Measurements from ENCODE around the gene PIGT.
A peak's percentile ranks its signal among the peaks of the same experiment; 100 is the strongest.

PIGT gene

GRCh38 chr20:45372241-45372640, 43.7 kb upstream of the PIGT start:
- POLR2A ChIA-PET, result interaction anchor here (2.1 kb wide), 2 partner anchors 9 to 64 kb away, joined by 9 to 16 read pairs; partner anchors contain the start of gene SYS1
- TF ChIP-seq CTBP1 (IDR thresholded peaks at IDR 0.05; ENCODE audit: borderline replicate concordance) (no peak), ELF4 (IDR thresholded peaks at IDR 0.05) (no peak), NFRKB (IDR thresholded peaks at IDR 0.05) (no peak), ZNF384 (IDR thresholded peaks at IDR 0.05) (no peak), PKNOX1 (IDR thresholded peaks at IDR 0.05) (no peak), L3MBTL2 (conservative IDR thresholded peaks at IDR 0.05) (no peak), HDGF (IDR thresholded peaks at IDR 0.05; ENCODE audit: borderline replicate concordance) (no peak), LEF1 (IDR thresholded peaks at IDR 0.05; ENCODE audit: borderline replicate concordance) (no peak), TARDBP (IDR thresholded peaks at IDR 0.05) (no peak), BHLHE40 (IDR thresholded peaks at IDR 0.05; ENCODE audit: borderline replicate concordance) (no peak), FOXA1 (IDR thresholded peaks at IDR 0.05) (no peak), FOXM1 (IDR thresholded peaks at IDR 0.05; ENCODE audit: borderline replicate concordance) (no peak), SUZ12 (IDR thresholded peaks at IDR 0.05) (no peak), FOXK2 (IDR thresholded peaks at IDR 0.05) (no peak), ARNT (IDR thresholded peaks at IDR 0.05) (no peak), SP1 (IDR thresholded peaks at IDR 0.05) (no peak)
- no peak for DNase-seq (ENCODE audit: extremely low spot score)
- CTCF ChIA-PET, result interaction anchor here (0.6 to 2.9 kb wide), 7 partner anchors 9 to 114 kb away, joined by 3 to 9 read pairs (median 3); partner anchors contain the start of gene SYS1

- no peak for DNase-seq (ENCODE audit: extremely low spot score)
- POLR2A ChIA-PET, result interaction anchor here (2.1 kb wide), 2 partner anchors 10 to 64 kb away, joined by 9 to 16 read pairs; partner anchors contain the start of gene SYS1
- CTCF ChIA-PET, result interaction anchor here (0.6 to 3.1 kb wide), 9 partner anchors 10 to 321 kb away, joined by 3 to 56 read pairs (median 4); partner anchors contain the start of gene SYS1
- TF ChIP-seq ZNF384 (IDR thresholded peaks at IDR 0.05) (no peak), ARNT (IDR thresholded peaks at IDR 0.05) (no peak), ELF4 (IDR thresholded peaks at IDR 0.05) (no peak), HDGF (IDR thresholded peaks at IDR 0.05; ENCODE audit: borderline replicate concordance) (no peak)
These were observed 43.1 kb upstream of the PIGT start for GRCh38 chr20:45372646-45373352.

- ChIA-PET POLR2A (interaction anchor here (1.1 to 2.1 kb wide), 6 partner anchors 11 to 397 kb away, joined by 3 to 17 read pairs (median 8); partner anchors contain the start of genes PIGT and SYS1), CTCF (interaction anchor here (0.5 to 3.1 kb wide), 18 partner anchors 11 to 425 kb away, joined by 3 to 56 read pairs (median 4); partner anchors contain the start of gene SYS1)
- no peak for TF ChIP-seq LEF1 (IDR thresholded peaks at IDR 0.05; ENCODE audit: borderline replicate concordance)
- peak; percentile 50; the same call in 1 of the 2 replicates for TF ChIP-seq PKNOX1 (IDR thresholded peaks at IDR 0.05)
- peak; percentile 83 for DNase-seq (ENCODE audit: extremely low spot score)
These were observed 42.4 kb upstream of the PIGT start for GRCh38 chr20:45373353-45374100.

GRCh38 chr20:45374101-45374467, 41.9 kb upstream of the PIGT start:
- TF ChIP-seq SP1 (IDR thresholded peaks at IDR 0.05), result no peak
- TF ChIP-seq TARDBP (IDR thresholded peaks at IDR 0.05), result no peak
- no peak for TF ChIP-seq FOXK2 (IDR thresholded peaks at IDR 0.05)
- no peak for TF ChIP-seq NFRKB (IDR thresholded peaks at IDR 0.05)
- TF ChIP-seq HDGF (IDR thresholded peaks at IDR 0.05; ENCODE audit: borderline replicate concordance), result no peak
- peak; percentile 41; the same call in 1 of the 2 replicates for TF ChIP-seq ZNF384 (IDR thresholded peaks at IDR 0.05)
- no peak for TF ChIP-seq CTBP1 (IDR thresholded peaks at IDR 0.05; ENCODE audit: borderline replicate concordance)
- DNase-seq (ENCODE audit: extremely low spot score), result no peak
- ChIA-PET CTCF (interaction anchor here (0.7 to 3.1 kb wide), 15 partner anchors 11 to 397 kb away, joined by 3 to 56 read pairs (median 5); partner anchors contain the start of gene SYS1), POLR2A (interaction anchor here (1.1 to 2.1 kb wide), 6 partner anchors 11 to 397 kb away, joined by 3 to 17 read pairs (median 8); partner anchors contain the start of genes PIGT and SYS1)

- no peak for DNase-seq (ENCODE audit: extremely low spot score)
- ChIA-PET POLR2A (interaction anchor here (1.4 to 1.9 kb wide), 2 partner anchors 41 to 396 kb away, joined by 3 to 12 read pairs; partner anchors contain the start of gene PIGT), CTCF (interaction anchor here (2.9 to 3.1 kb wide), 2 partner anchors 12 to 62 kb away, joined by 8 to 56 read pairs; partner anchors contain the start of gene SYS1)
- TF ChIP-seq HDGF (IDR thresholded peaks at IDR 0.05; ENCODE audit: borderline replicate concordance), result no peak
These were observed 41.0 kb upstream of the PIGT start for GRCh38 chr20:45374966-45375365.

GRCh38 chr20:45377269-45377668, 38.7 kb upstream of the PIGT start:
- DNase-seq (ENCODE audit: extremely low spot score), result no peak
- ChIA-PET POLR2A (no interaction called here), CTCF (interaction anchor here (1.7 kb wide), 1 partner anchor 60 kb away, joined by 6 read pairs; no protein-coding TSS in a partner anchor)
- no peak for TF ChIP-seq SP1 (IDR thresholded peaks at IDR 0.05)
- no peak for TF ChIP-seq CTBP1 (IDR thresholded peaks at IDR 0.05; ENCODE audit: borderline replicate concordance)
- no peak for TF ChIP-seq HDGF (IDR thresholded peaks at IDR 0.05; ENCODE audit: borderline replicate concordance)
- TF ChIP-seq PKNOX1 (IDR thresholded peaks at IDR 0.05), result no peak
- TF ChIP-seq ELF4 (IDR thresholded peaks at IDR 0.05), result no peak
- TF ChIP-seq L3MBTL2 (conservative IDR thresholded peaks at IDR 0.05), result no peak
- no peak for TF ChIP-seq TARDBP (IDR thresholded peaks at IDR 0.05)
- TF ChIP-seq SUZ12 (IDR thresholded peaks at IDR 0.05), result no peak
- TF ChIP-seq NFRKB (IDR thresholded peaks at IDR 0.05), result no peak
- no peak for TF ChIP-seq BHLHE40 (IDR thresholded peaks at IDR 0.05; ENCODE audit: borderline replicate concordance)
- TF ChIP-seq ARNT (IDR thresholded peaks at IDR 0.05), result no peak
- no peak for TF ChIP-seq LEF1 (IDR thresholded peaks at IDR 0.05; ENCODE audit: borderline replicate concordance)
- no peak for TF ChIP-seq ZNF384 (IDR thresholded peaks at IDR 0.05)
- no peak for TF ChIP-seq FOXM1 (IDR thresholded peaks at IDR 0.05; ENCODE audit: borderline replicate concordance)
- TF ChIP-seq FOXK2 (IDR thresholded peaks at IDR 0.05), result no peak
